GM18907 (cell line): ENCODE results near the gene SLC19A1.

Source experiments
- ATAC-seq: cut with Tn5 transposase; IDR thresholded peaks from one replicate; pipeline ENCODE4 v1.9.1; 2021; ENCODE audit warnings: mild to moderate bottlenecking, moderate library complexity; ENCODE audit not compliant: unreplicated experiment

Gene SLC19A1

GRCh38 chr21:45457161-45457831, 84.9 kb downstream of the SLC19A1 start:
- ATAC-seq, result no peak

GRCh38 chr21:45456584-45457160, 85.6 kb downstream of the SLC19A1 start:
- ATAC-seq, result no peak

DNA sequence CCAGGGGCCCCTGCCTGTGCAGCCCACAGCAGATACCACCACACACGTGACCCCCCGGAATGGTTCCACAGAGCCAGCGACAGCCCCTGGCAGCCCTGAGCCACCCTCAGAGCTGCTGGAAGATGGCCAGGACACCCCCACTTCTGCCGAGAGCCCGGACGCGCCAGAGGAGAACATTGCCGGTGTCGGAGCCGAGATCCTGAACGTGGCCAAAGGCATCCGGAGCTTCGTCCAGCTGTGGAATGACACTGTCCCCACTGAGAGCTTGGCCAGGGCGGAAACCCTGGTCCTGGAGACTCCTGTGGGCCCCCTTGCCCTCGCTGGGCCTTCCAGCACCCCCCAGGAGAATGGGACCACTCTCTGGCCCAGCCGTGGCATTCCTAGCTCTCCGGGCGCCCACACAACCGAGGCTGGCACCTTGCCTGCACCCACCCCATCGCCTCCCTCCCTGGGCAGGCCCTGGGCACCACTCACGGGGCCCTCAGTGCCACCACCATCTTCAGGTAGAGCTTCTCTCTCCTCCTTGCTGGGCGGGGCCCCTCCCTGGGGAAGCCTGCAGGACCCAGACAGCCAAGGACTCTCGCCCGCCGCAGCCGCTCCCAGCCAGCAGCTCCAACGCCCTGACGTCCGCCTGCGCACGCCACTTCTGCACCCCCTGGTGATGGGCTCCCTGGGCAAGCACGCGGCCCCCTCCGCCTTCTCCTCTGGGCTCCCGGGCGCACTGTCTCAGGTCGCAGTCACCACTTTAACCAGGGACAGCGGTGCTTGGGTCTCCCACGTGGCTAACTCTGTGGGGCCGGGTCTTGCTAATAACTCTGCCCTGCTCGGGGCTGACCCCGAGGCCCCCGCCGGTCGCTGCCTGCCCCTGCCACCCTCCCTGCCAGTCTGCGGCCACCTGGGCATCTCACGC, 86.3 kb downstream of the SLC19A1 start:
- ATAC-seq, result no peak

DNA sequence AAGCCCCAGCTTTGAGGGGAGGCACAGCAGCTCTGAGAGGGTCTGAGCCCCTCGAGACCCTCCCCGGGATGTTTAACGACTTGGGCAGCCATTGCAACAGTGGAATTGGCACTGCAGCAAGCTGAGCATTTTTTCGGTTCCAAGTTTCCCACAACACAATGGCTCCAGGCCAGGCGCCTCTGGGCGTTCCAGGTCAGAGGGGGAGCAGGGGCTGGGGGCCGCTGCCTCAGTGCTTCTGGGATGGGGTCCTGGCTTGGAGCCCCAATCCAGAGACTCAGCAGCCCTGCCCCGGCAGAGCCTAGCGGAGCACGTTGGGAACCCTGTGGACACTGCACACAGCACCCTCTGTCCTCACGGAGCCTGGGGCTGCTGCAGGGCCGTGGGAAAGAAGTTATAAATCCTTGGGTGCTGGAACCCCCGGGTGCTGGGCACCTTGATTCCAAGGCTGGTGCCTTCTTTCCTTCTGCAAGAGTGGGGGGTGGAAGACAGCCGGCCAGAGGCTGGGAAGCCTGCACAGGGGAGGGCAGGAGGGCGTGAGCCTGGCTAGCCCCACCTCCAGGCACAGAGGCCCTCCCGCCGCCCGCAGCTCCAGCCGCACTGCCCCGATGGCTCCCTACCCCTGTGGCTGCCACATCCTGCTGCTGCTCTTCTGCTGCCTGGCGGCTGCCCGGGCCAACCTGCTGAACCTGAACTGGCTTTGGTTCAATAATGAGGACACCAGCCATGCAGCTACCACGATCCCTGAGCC, 87.1 kb downstream of the SLC19A1 start:
- ATAC-seq, result no peak

DNA sequence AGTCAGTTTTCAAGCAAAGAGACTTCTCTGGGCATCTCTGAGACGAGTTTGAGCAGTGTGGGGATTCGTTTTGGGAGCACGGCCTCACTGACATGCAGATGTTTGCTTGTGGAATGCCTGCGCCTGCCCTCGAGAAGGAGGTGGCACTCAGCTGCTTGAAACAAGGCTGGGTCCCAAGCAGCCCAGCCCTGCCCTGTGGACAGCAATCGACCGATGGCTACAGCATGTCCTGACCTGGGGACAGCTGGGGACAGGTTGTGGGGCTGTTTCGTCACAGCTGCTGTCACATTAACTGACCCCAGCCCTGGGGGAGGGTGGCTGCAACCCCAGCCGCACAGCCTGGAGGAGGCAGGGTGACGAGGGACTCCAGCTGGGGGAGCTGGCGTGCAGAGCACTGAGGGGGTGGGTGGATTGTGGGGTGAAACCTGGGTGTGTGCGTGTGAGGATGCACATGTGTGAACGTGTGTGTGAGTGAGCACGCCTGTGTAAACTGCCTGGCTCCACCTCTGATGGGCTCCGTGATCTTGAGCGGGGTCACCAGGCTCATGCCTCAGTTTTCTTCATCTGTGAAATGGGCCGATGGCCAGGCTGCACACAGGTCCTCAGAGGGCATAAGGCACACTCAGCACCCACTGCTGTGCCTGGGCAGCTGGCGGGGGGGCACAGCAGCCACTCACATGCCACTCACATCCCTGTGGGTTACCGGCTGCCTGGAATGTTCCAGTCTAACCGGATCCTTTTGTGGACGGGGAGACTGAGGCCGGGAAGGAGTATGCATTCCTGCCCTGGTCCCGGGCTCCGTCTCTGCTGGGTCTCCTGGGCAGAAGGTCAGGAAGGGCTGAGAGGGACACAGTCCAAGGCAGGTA, 87.9 kb downstream of the SLC19A1 start:
- no peak for ATAC-seq

- no peak for ATAC-seq
Measured at GRCh38 chr21:45453308-45453950, 88.8 kb downstream of the SLC19A1 start.

GRCh38 chr21:45452696-45453307, 89.4 kb downstream of the SLC19A1 start:
- ATAC-seq, result no peak

DNA sequence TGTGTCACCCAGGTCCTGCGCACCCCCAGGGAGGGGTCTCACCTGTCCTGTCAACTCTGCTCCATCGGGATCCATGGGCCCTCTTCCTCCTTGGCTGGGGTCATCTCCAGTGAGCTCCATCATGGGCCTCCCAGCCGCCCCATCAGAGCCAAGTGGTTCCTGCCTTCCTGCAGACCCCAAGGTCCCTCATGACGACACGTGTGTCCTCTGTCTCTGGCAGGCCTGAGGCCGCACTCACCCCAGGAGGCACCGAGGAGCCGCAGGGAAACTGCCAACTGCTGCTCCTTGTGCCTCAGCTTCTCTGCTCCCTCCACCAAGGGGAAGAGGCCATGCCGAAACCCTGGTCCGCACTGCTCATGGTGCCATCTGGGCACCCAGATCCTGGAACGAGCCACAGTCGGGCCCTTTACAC, 90.5 kb downstream of the SLC19A1 start:
- ATAC-seq, result no peak

- no peak for ATAC-seq
Measured at GRCh38 chr21:45451091-45451740, 91.0 kb downstream of the SLC19A1 start.

DNA sequence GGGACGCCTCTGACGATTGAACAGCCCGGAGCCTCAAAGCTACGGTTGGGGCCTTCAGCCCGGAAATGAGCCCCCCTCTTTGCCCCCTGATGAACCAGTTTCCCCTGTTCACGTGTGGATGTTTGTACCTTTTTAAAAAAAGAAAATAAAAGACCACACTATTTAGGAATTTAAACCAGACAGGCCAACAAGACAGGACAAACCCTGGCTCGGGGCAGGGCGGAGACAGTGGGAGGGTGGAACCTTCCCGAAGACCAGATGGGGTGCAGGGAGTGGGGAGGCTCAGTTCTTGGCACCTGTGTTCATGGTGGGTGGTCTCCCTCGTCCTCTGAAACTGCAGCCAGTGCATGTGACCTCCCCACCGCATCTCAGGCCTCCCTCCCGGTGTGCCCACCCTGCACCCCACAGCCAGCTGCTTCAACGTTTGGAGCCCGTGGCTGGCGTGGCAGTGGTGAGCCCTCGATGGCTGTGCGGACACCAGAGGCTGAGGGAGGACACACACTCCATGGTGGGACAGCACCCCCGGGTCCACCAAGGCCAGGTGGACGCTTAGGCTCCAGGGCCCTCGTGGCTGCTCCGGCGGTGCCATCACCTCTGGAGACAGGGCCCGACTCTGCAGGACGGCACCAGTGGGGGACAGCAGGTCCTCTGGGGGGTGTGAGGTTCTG, 91.7 kb downstream of the SLC19A1 start:
- ATAC-seq, result no peak

DNA sequence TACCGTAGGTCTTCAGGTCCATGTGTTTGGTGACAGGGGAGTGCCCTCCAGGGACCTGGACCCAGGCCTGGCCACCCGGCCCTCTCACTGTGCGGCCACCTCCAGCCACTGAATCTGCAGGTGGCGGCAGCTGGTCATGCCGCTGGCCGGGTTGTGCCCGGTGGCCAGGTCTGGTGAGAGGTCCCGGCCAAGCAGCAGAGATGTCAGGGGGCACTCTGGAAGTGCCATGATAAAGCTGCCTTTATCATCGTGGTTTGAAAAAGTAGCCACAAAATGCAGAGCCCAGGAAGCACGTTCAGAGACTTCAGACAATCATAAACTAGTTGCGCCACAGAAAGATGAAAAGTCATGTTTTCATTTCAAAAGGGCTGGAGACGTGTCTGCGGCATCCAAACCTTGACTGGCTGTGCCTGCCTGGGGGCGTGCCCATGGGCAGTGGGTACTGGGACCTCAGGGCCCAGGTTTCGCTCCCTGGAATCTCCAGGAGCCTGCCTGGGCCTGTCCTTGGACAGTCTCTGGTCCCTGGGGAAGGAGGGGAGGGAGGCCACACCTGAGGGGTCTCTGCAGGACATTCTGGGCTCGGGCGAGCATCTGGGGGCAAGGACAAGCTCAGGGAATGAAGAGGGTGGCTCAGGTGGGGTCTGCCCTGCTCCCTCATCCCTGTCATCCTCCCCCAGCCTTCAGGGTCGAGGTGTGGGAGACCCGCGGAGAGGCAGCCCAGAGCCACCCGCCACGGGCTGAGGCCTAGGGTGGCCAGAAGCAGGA, 92.4 kb downstream of the SLC19A1 start:
- no peak for ATAC-seq

DNA sequence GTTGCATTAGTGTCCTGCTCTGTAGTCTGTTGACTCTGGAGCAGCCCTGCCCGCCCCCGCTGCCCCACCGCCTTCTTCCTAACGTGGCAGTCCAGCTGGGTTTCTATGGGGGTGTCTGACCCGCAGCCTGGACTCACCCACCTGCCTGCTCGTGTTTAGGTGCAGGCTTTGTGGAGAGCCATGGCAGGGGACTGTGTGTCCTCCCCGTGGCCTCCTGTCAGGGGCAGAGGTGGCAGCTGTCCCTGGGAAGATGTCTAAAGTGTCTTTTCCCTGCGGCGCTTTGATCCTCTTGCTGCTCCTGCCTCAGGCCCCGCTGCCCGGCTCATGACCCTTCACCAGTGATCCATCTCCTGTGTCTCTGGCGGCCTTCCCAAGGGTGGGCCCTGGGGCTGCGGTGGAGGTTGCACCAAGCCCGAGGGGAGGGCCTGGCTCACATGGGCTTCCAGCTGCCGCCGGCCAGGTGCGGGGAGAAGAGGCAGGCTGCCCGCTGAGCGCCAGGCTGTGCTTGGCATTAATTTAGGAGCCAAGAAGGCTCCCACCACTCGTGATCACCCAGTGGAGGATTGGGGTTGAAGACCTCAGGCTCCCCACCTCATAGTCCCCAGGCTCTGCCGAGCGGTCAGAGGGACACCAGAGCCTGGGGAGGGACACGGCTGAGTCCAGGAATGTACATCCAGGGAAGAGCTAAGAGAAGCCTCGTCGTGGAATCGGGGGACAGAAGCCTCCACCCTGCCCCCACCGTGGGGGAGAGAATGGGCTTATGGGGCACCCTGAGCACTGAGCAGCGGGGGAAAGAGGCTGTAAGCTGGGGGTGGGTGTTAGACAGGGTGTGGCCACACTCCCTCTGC, 93.2 kb downstream of the SLC19A1 start:
- ATAC-seq, result no peak

DNA sequence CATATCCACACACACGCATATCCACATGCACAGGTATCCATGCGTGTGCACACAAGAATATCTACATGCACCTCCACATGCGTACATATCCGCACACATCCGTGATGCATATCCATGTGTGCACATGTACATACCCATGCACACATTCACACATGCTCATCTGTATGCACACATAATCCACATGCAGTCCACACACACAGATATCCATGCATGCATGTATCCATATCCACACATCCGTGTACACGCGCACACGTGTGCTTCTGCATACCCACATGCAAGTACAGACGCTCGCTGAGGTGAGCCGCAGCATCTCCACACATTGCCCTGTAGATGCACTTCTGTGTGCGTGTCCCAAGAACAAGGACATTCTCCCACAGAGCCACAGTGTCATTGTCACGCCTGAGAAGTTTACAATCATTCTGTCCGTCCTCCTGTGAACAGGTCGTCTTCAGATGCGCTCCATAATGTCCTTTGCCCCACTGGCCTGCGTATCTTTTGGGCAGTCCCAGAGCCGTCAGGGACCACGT, 93.9 kb downstream of the SLC19A1 start:
- ATAC-seq, result no peak
